Endothelial cell of umbilical vein (primary cell): ENCODE results near the gene BCO2. TPM values are rescaled to one million over a fixed set of nuclear protein-coding genes. Genes with fewer than 3 reads are reported as not detected.

Experiments used
- BruUV-seq: library from RNA; stranded (reverse); fragments of 400-500 nt; replicated peaks from 2 replicates; lab custom pipeline; 2021; lab: Mats Ljungman, UMichigan
- CTCF ChIA-PET: fragments of 300-600, 350-600 bp; sonication (Branson Sonifier 250); formaldehyde crosslinking; loops from one replicate; lab custom pipeline; 2021; ENCODE audit warnings: antibody characterized with exemption, inconsistent platforms; lab: Charles Lee
- POLR2A ChIA-PET: fragments of 300-600, 350-600 bp; sonication (Branson Sonifier 250); formaldehyde crosslinking; loops from one replicate; lab custom pipeline; 2021; ENCODE audit warnings: antibody characterized with exemption, inconsistent platforms; lab: Charles Lee
- DNase-seq: peaks from one replicate; pipeline ENCODE4 v3.0.0-alpha.2; 2011; ENCODE audit warnings: low read depth, low spot score
- FAIRE-seq: peaks from 2 replicates; lab custom pipeline; 2011; peaks lifted over from hg19 to GRCh38; lab: Jason Lieb, UNC
- H2AFZ ChIP-seq: 2 replicates; pipeline ENCODE4 v1.6.0; 2012; ENCODE audit warnings: low read depth, low read length, control low read depth, inconsistent platforms
- H3K27ac ChIP-seq: 2 replicates; pipeline ENCODE4 v1.5.1; 2011; ENCODE audit warnings: low read depth, mild to moderate bottlenecking, control low read depth, low read length, moderate library complexity; ENCODE audit not compliant: insufficient read depth
- H3K27me3 ChIP-seq, 2 experiments: 2 replicates each; pipeline versions ENCODE4 v1.6.0 to v1.6.1; 2011; ENCODE audit warnings: low read length in 2 of 2, mixed read lengths in 1 of 2; ENCODE audit not compliant: control insufficient read depth in 2 of 2, insufficient read depth in 2 of 2
- H3K36me3 ChIP-seq, 2 experiments: 2 replicates in 1 of 2; 3 replicates in 1 of 2; pipeline ENCODE4 v1.5.1; 2011; ENCODE audit warnings: low read length in 2 of 2, mild to moderate bottlenecking in 1 of 2, moderate library complexity in 1 of 2; ENCODE audit not compliant: control insufficient read depth in 2 of 2, insufficient read depth in 2 of 2; ENCODE audit errors: extremely low read depth in 1 of 2
- H3K4me1 ChIP-seq: 3 replicates; pipeline ENCODE4 v1.5.1; 2011; ENCODE audit warnings: mild to moderate bottlenecking, low read length; ENCODE audit not compliant: control insufficient read depth, insufficient read depth; ENCODE audit errors: extremely low read depth
- H3K4me2 ChIP-seq: 2 replicates; pipeline ENCODE4 v1.6.1; 2011; ENCODE audit warnings: low read length, control low read depth, mixed read lengths; ENCODE audit not compliant: insufficient read depth
- H3K4me3 ChIP-seq, 3 experiments: fragments of 200-600 bp in 1 of 3; sonication (generic), shearing (Covaris generic) in 1 of 3; replicated peaks in 1 of 3; 2 replicates each; pipeline ENCODE4 v1.5.1; 2011 to 2016; ENCODE audit warnings: control low read depth in 3 of 3, low read length in 3 of 3, mild to moderate bottlenecking in 2 of 3, inconsistent platforms in 1 of 3, low read depth in 1 of 3, moderate library complexity in 1 of 3; ENCODE audit not compliant: insufficient read depth in 1 of 3
- H3K79me2 ChIP-seq: 2 replicates; pipeline ENCODE4 v1.6.0; 2012; ENCODE audit warnings: low read length, inconsistent platforms; ENCODE audit not compliant: control insufficient read depth, insufficient read depth
- H3K9ac ChIP-seq: replicated peaks from 2 replicates; pipeline ENCODE3; 2011; ENCODE audit warnings: low read length, control low read depth; ENCODE audit not compliant: insufficient read depth; ENCODE audit errors: extremely low read depth
- H3K9me1 ChIP-seq: replicated peaks from 3 replicates; pipeline ENCODE4 v1.6.0; 2011; ENCODE audit warnings: mild to moderate bottlenecking, low read length; ENCODE audit not compliant: control insufficient read depth, insufficient read depth; ENCODE audit errors: extremely low read depth
- H3K9me3 ChIP-seq: replicated peaks from 2 replicates; pipeline ENCODE4 v1.5.1; 2012; ENCODE audit warnings: low read length, inconsistent platforms; ENCODE audit not compliant: control insufficient read depth, insufficient read depth
- H4K20me1 ChIP-seq: replicated peaks from 2 replicates; pipeline ENCODE3; 2011; ENCODE audit warnings: mild to moderate bottlenecking, low read length; ENCODE audit not compliant: control insufficient read depth, insufficient read depth; ENCODE audit errors: extremely low read depth
- CTCF ChIP-seq, 2 donors: IDR thresholded peaks; 1 replicate in 1 of 2; 2 replicates in 1 of 2; pipeline ENCODE4 v1.5.1; 2011; ENCODE audit warnings: low read length in 2 of 2, mild to moderate bottlenecking in 2 of 2, moderate library complexity in 2 of 2, control low read depth in 1 of 2, inconsistent platforms in 1 of 2, low read depth in 1 of 2; ENCODE audit not compliant: insufficient read depth in 1 of 2; ENCODE audit errors: extremely low read depth in 1 of 2
- EZH2 ChIP-seq: IDR thresholded peaks from 2 replicates; pipeline ENCODE4 v1.6.1; 2012; ENCODE audit warnings: borderline replicate concordance, low read depth, mild to moderate bottlenecking, moderate library complexity, low read length, inconsistent platforms; ENCODE audit not compliant: severe bottlenecking
- FOS ChIP-seq: IDR thresholded peaks from 2 replicates; pipeline ENCODE4 v1.6.1; 2011; ENCODE audit warnings: mild to moderate bottlenecking, low read length, moderate library complexity, borderline replicate concordance; ENCODE audit not compliant: insufficient read depth
- GATA2 ChIP-seq: IDR thresholded peaks from 2 replicates; pipeline ENCODE4 v1.7.0; 2011; ENCODE audit warnings: low read depth, mild to moderate bottlenecking, moderate library complexity, mixed read lengths, low read length; ENCODE audit not compliant: insufficient read length, insufficient read depth
- JUN ChIP-seq: IDR thresholded peaks from 2 replicates; pipeline ENCODE4 v1.6.1; 2011; ENCODE audit warnings: borderline replicate concordance, low read depth; ENCODE audit not compliant: insufficient read length, insufficient read depth
- MYC ChIP-seq: IDR thresholded peaks from one replicate; pipeline ENCODE4 v1.6.1; 2011; ENCODE audit warnings: mild to moderate bottlenecking, low read depth, low read length
- POLR2A ChIP-seq: IDR thresholded peaks from 2 replicates; pipeline ENCODE4 v1.6.1; 2012; ENCODE audit warnings: low read depth, mild to moderate bottlenecking, control low read depth, low read length
- POLR2AphosphoS5 ChIP-seq: IDR thresholded peaks from 2 replicates; pipeline ENCODE4 v1.6.1; 2012; ENCODE audit warnings: low read depth, mild to moderate bottlenecking, control low read depth, low read length, moderate library complexity; ENCODE audit not compliant: insufficient read depth
- dilution Hi-C: fragments of 300-500 bp; cut with MboI; formaldehyde crosslinking; loops from one replicate; pipeline ENCODE4 v1.15.0; 2019; ENCODE audit warnings: low sequenced_read_pairs; ENCODE audit not compliant: extremely low pct_ligation_motif_present
- intact Hi-C: fragments of 100-400 bp; cut with micrococcal nuclease; formaldehyde crosslinking; loops from one replicate; pipeline ENCODE4 v1.10.0; 2022
- polyA plus RNA-seq, 4 experiments: library from polyadenylated mRNA; depleted of rRNA in 3 of 4; stranded (reverse) in 3 of 4; unstranded in 1 of 4; fragments of >200 nt; gene quantifications; 2 replicates each; pipeline versions ENCODE4 v1.2.1 to v1.2.3, GENCODE V29; 2011 to 2012; ENCODE audit warnings: missing spikeins in 1 of 4
- total RNA-seq: library from RNA; stranded (reverse); gene quantifications from 2 replicates; pipeline ENCODE4 v1.2.3, GENCODE V29; 2021
- TF ChIP-seq, protein P1 (sequence below): IDR thresholded peaks from 2 replicates; pipeline ENCODE4 v1.6.1; 2011; ENCODE audit not compliant: insufficient read depth, insufficient read length

Gene BCO2
- total and polyA plus RNA-seq, 2 donors (not counting 3 experiments of a cell fraction or from before 2014, with no cell fraction given): 0.58 to 1.9 TPM

DNA sequence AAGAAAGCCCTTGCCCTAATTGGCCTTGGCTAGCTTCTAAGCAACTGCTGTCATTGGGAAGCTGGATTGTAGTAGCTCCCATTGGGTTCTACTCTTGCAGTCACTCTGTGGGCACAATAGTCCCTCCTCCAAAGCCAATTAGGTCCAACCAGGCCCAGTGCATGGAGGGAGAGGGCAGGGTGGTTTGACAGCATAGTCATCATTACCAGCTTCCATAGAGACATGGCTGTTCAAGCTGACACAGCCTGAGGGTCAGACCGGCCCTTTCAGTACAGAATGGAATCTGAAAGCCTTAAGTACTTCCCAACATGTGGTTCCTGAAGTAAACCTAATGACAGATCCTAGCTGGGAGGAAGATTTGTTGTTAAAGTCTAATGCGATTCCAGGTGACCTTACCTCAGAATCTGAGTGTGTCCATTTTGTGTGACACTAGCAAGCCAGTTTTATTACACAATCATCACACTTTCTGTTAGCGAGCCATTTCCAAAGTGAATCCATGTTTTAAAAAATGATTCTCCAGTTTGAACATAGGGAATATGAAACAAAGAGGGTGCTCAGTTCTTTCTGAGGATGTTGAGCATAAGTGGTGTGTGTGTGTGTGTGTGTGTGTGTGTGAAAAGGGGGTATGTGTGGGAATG is 78.4 kb downstream of the BCO2 start:
- H3K4me3 ChIP-seq: no peak overlapping the region
- BruUV-seq: no TSS peak
- H3K4me1 ChIP-seq: peaks cover 12% of the 10 kb centered on the region
- H3K9me1 ChIP-seq: no peaks in the 10 kb centered on the region
- ChIA-PET POLR2A (no interaction called here), CTCF (interaction anchor here (0.7 to 1.1 kb wide), 2 partner anchors 32 to 34 kb away, joined by 3 to 4 read pairs; no protein-coding TSS in a partner anchor)
- FAIRE-seq (no peak), DNase-seq (no peak)
- no peak overlapping the region for H3K4me2 ChIP-seq
- H2AFZ ChIP-seq: no peak overlapping the region
- H3K27ac ChIP-seq: no peak overlapping the region
- H3K79me2 ChIP-seq: no peaks in the 10 kb centered on the region
- intact Hi-C loops (loop anchor here (2.0 kb wide), 1 partner anchor 27 kb away; no protein-coding TSS in a partner anchor), dilution Hi-C loops (no loop called here)
- no peaks in the 10 kb centered on the region for H3K27me3 ChIP-seq
- no peaks in the 10 kb centered on the region for H4K20me1 ChIP-seq
- TF ChIP-seq EZH2: no peak
- TF ChIP-seq, protein P1, sequence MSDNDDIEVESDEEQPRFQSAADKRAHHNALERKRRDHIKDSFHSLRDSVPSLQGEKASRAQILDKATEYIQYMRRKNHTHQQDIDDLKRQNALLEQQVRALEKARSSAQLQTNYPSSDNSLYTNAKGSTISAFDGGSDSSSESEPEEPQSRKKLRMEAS: no peak
- TF ChIP-seq FOS: no peak
- TF ChIP-seq CTCF (IDR thresholded peaks at IDR 0.05; ENCODE audit: extremely low read depth in 1 of 2, insufficient read depth in 1 of 2, low read depth in 1 of 2, low read length in 2 of 2): no peak
- TF ChIP-seq POLR2AphosphoS5: no peak
- TF ChIP-seq GATA2: no peak
- TF ChIP-seq JUN: no peak
- TF ChIP-seq MYC: no peak
- TF ChIP-seq POLR2A: no peak
- no peak overlapping the region for H3K9ac ChIP-seq
- no peaks in the 10 kb centered on the region for H3K9me3 ChIP-seq
- H3K36me3 ChIP-seq: no peaks in the 10 kb centered on the region
